ENCODE measurements around the gene MAP1LC3B. TPM values are rescaled to one million over a fixed set of nuclear protein-coding genes. Genes with fewer than 3 reads are reported as not detected.
A peak's percentile ranks its signal among the peaks of the same experiment; 100 is the strongest.

MAP1LC3B gene
- total RNA-seq = 73.3 and 76.4 TPM in 2 replicates
- polyA plus RNA-seq = 125 and 134 TPM in 2 replicates

DNA sequence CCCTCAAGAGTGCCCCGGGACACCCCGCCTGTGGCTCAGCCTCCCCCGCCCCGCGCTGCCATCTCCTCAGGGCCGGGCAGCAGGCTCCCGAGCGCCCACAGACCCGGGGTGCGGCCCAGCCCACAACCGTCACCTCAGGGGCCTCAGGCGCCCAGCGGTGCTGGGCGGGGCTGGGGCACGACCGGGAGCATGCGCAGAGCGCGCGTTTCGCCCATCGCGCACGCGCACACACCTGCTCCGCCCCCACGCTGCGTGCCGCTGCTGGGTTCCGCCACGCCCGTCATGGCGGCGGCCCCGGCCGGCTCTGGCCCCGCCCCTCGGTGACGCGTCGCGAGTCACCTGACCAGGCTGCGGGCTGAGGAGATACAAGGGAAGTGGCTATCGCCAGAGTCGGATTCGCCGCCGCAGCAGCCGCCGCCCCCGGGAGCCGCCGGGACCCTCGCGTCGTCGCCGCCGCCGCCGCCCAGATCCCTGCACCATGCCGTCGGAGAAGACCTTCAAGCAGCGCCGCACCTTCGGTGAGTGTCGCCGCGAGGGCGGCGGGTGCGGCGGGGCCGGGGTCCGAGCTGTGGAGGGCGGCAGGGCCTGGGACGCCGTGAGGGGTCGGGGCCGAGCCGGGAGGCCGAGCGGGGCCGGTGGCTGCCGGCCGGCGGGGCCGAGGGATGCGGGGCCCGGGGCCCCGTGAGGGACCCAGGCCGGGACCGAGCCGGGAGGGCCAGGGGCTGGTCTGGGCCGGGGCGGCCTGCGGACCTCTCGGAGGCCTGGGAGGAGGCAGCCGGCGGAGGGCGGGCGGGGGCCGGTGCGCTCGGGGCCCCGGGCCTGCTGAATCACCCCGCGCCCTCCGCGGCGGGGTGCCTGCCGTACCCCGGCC, at the start of gene MAP1LC3B:
MAP1LC3B (plus strand) TSS at position 387 of the 871 bp plus-strand sequence; CDS start at position 479, 92 bp downstream.
- peak; percentile 99 for DNase-seq (ENCODE audit: low spot score)
- H3K27ac ChIP-seq = peak within 1 kb of the TSS; percentile 98
- TF ChIP-seq, protein P1, sequence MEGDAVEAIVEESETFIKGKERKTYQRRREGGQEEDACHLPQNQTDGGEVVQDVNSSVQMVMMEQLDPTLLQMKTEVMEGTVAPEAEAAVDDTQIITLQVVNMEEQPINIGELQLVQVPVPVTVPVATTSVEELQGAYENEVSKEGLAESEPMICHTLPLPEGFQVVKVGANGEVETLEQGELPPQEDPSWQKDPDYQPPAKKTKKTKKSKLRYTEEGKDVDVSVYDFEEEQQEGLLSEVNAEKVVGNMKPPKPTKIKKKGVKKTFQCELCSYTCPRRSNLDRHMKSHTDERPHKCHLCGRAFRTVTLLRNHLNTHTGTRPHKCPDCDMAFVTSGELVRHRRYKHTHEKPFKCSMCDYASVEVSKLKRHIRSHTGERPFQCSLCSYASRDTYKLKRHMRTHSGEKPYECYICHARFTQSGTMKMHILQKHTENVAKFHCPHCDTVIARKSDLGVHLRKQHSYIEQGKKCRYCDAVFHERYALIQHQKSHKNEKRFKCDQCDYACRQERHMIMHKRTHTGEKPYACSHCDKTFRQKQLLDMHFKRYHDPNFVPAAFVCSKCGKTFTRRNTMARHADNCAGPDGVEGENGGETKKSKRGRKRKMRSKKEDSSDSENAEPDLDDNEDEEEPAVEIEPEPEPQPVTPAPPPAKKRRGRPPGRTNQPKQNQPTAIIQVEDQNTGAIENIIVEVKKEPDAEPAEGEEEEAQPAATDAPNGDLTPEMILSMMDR (IDR thresholded peaks at IDR 0.05; ENCODE audit: poor library complexity) = no peak
- TF ChIP-seq EZH2phosphoT487 (IDR thresholded peaks at IDR 0.05; ENCODE audit: low read depth, severe bottlenecking, unreplicated experiment) = no peak
- TF ChIP-seq EZH2 (IDR thresholded peaks at IDR 0.05; ENCODE audit: borderline replicate concordance) = no peak
- H3K9me2 ChIP-seq (replicated peaks; ENCODE audit: insufficient read depth) = no peaks in the 10 kb centered on the region
- H4K20me1 ChIP-seq (ENCODE audit: insufficient read depth, poor library complexity, severe bottlenecking) = peaks cover 43% of the 10 kb centered on the region
- H3K4me1 ChIP-seq (ENCODE audit: insufficient read depth) = peaks cover 25% of the 10 kb centered on the region
- H3K4me3 ChIP-seq = peak within 1 kb of the TSS; percentile 59
- no peaks in the 10 kb centered on the region for H3K36me3 ChIP-seq (replicated peaks; ENCODE audit: insufficient read depth, low read depth)
- H2AFZ ChIP-seq = peak within 1 kb of the TSS; percentile 25
- no peaks in the 10 kb centered on the region for H3K27me3 ChIP-seq
- H3K4me2 ChIP-seq = peak within 1 kb of the TSS; percentile 87
- peaks cover 44% of the 10 kb centered on the region for H3K79me2 ChIP-seq
- WGBS (ENCODE audit: low lambda C conversion rate, missing lambda C conversion rate) = 1% methylated on average over 60 of the region's 113 CpGs
- no peaks in the 10 kb centered on the region for H3K9me3 ChIP-seq (ENCODE audit: low read depth)

DNA sequence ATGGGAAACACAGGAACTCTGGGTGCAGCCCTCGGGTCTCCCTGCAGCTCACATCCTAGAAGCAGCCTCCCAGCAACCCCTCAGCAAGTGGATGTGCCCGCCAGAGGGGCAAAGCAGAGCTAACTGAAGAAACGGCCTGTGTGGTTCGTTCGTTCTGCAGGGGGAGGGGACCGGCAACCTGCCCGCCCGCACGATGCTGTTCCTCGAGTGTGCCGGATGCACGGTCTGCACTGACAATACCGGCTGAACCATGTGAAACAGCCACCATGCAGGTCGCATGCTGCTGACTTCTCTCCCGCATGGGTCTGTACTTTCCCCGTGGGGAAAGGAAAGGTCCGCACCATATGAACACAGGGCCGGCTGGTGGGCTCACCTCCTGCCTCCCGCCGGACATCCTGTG, 49.6 kb upstream of the MAP1LC3B start:
- TF ChIP-seq EZH2 (IDR thresholded peaks at IDR 0.05; ENCODE audit: borderline replicate concordance) (no peak), EZH2phosphoT487 (IDR thresholded peaks at IDR 0.05; ENCODE audit: low read depth, severe bottlenecking, unreplicated experiment) (no peak)
- TF ChIP-seq, protein P1 (IDR thresholded peaks at IDR 0.05; ENCODE audit: poor library complexity) = no peak
- no peak overlapping the region for H3K4me2 ChIP-seq
- no peaks in the 10 kb centered on the region for H3K27me3 ChIP-seq
- no peaks in the 10 kb centered on the region for H4K20me1 ChIP-seq (ENCODE audit: insufficient read depth, poor library complexity, severe bottlenecking)
- H3K9me2 ChIP-seq (replicated peaks; ENCODE audit: insufficient read depth) = no peaks in the 10 kb centered on the region
- no peak overlapping the region for H3K4me3 ChIP-seq
- no peak overlapping the region for H2AFZ ChIP-seq
- peaks cover 3% of the 10 kb centered on the region for H3K79me2 ChIP-seq
- H3K4me1 ChIP-seq (ENCODE audit: insufficient read depth) = no peaks in the 10 kb centered on the region
- no peak overlapping the region for H3K27ac ChIP-seq
- H3K36me3 ChIP-seq (replicated peaks; ENCODE audit: insufficient read depth, low read depth) = no peaks in the 10 kb centered on the region
- no peak for DNase-seq (ENCODE audit: low spot score)
- H3K9me3 ChIP-seq (ENCODE audit: low read depth) = no peaks in the 10 kb centered on the region
- 96% methylated on average over 20 of the region's 20 CpGs for WGBS (ENCODE audit: low lambda C conversion rate, missing lambda C conversion rate)

DNA sequence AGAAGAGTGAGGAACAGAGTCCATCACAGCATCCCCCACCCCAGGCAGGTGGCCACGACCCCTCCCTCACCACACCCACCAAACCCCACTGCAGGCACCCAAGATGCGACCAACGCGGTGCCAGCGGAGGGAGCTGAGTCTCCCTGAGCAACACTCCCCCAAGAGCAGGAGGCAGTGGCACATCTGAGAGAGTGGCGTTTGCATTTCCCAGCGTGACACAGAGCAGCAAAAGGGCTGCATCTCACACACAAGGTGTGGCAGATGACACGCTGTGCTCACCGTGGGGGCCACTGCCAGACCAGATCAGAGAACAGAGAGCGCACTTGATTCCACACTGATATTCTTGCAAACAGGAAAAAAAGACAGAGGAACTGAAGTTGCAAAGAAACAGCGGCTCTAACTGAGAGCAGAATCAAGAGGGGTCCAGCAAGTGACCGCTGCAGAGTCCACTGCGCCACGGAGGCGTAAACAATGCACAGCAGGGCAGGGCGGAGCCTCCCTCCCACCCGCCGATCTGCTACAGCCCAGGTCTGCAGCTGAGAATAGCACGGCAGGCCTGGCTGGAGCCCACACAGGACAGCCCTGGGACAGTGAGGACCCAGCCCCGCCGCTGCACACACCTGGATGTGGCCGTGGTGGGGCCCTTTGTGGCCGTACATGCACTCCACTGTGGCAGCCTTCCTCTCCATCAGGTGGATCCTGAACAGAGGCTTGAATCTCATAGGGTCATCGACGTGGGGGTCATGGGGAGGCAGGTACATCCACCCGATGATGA, 49.0 kb upstream of the MAP1LC3B start:
- no peak overlapping the region for H3K4me3 ChIP-seq
- DNase-seq (ENCODE audit: low spot score) = no peak
- TF ChIP-seq, protein P1 (IDR thresholded peaks at IDR 0.05; ENCODE audit: poor library complexity) = no peak
- TF ChIP-seq EZH2phosphoT487 (IDR thresholded peaks at IDR 0.05; ENCODE audit: low read depth, severe bottlenecking, unreplicated experiment) (no peak), EZH2 (IDR thresholded peaks at IDR 0.05; ENCODE audit: borderline replicate concordance) (no peak)
- H2AFZ ChIP-seq = no peak overlapping the region
- 93% methylated on average over 26 of the region's 26 CpGs for WGBS (ENCODE audit: low lambda C conversion rate, missing lambda C conversion rate)
- peaks cover 3% of the 10 kb centered on the region for H3K79me2 ChIP-seq
- H3K27ac ChIP-seq = no peak overlapping the region
- no peaks in the 10 kb centered on the region for H3K27me3 ChIP-seq
- H3K4me1 ChIP-seq (ENCODE audit: insufficient read depth) = no peaks in the 10 kb centered on the region
- no peaks in the 10 kb centered on the region for H3K36me3 ChIP-seq (replicated peaks; ENCODE audit: insufficient read depth, low read depth)
- H3K9me2 ChIP-seq (replicated peaks; ENCODE audit: insufficient read depth) = no peaks in the 10 kb centered on the region
- no peaks in the 10 kb centered on the region for H3K9me3 ChIP-seq (ENCODE audit: low read depth)
- H3K4me2 ChIP-seq = no peak overlapping the region
- H4K20me1 ChIP-seq (ENCODE audit: insufficient read depth, poor library complexity, severe bottlenecking) = no peaks in the 10 kb centered on the region
